ENCODE results near the gene LRRC49. TPM values are rescaled to one million over a fixed set of nuclear protein-coding genes. Genes with fewer than 3 reads are reported as not detected.

LRRC49 gene
- not detected for total RNA-seq

DNA sequence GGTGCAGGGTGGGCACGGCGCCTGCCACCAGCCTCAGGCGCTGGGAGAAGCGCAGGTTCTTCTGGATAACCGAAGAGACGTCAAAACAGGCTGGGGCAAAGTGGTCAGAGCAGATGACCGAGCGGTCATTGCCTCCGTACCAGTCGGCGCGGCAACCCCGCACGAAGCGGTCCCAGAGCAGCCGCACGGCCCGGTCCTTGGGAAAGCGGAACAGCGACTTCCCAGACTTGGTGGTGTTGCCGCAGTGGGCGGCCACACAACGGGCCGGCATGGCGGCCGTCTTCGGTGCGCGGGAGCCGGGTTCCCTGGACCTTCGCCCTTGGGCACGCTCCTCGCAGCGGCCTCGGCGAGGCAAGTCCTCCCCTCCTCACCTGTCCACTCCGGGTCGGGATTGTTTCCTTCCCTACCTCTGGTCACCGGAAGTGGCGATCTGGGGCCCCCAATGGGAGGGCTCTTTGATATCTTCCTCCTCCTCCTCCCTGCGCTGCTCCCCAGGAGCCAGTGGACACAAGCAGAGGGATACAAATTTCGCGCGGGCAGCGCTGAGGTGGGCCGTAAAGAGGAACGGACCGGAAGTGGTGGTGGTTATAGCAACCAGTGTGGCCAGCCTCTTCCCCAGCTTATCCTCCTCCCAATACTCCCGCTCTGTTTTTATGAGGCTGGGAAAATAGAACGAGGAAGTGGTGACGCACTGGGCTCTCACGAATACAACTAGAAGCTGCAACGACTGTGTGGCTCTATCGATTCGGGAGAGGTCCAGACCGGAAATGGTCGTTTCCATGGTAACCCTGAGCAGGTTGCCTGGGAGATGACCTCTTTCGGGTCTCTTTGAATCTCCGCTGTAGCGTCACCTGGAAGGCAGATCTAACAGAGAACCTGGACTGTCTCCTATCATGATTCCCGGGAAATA lies at the start of gene LRRC49, which contains the start of gene THAP10:
Gene LRRC49 (plus strand): TSS at position 825 of the 910 bp plus-strand sequence. CDS start 69 bp downstream, at position 894.
Gene THAP10 (minus strand): TSS at position 432 of the 910 bp plus-strand sequence. CDS start 161 bp downstream, at position 271.
- ChIA-PET POLR2A (no interaction called here), CTCF (interaction anchor here (0.9 kb wide), 1 partner anchor 113 kb away, joined by 4 read pairs; no protein-coding TSS in a partner anchor)
- no peaks in the 10 kb centered on the region for H3K36me3 Mint-ChIP-seq (ENCODE audit: low read depth)
- peak within 1 kb of the TSS; percentile 66 for H3K4me3 Mint-ChIP-seq
- H3K27ac Mint-ChIP-seq = peak within 1 kb of the TSS; percentile 63
- H3K27me3 Mint-ChIP-seq = peaks cover 53% of the 10 kb centered on the region
- DNase-seq = peak; percentile 53
- no peaks in the 10 kb centered on the region for H3K9me3 Mint-ChIP-seq
- peaks cover 10% of the 10 kb centered on the region for H3K4me1 Mint-ChIP-seq

DNA sequence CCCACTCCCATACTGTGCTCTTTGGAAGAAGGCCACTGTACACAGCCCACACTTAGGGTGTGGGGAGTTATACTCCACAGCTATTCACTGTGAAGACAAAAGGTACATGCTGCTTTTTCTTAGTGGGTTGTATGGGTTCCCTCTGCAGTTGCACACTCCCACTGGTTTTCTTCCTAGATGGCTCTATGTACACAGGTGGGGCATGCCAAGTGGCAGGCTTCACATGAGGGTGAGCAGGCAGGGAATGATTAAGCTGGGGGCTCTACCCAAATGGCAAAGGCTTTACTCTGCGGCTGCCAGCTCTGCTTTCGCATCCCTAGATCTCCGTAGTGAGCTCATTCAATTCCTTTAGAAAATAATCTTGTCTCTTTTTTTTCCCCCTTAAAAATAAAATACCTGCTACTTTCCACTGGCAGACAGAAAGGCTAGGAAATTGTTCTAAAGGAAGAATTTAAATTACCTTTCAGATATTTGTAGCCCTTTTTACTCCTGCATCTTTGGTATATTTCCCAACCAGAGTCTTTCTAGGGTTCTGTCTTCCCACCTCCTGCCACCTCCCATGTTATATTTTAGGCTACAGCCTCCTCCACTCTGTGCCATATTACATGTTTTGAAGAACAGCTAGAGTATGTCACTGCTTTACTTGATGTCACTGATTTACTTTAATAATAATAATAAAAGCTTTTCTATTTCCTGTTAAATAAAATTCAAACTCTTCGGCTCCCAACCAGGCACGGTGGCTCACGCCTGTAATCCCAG lies 46.8 kb upstream of the LRRC49 start:
- Mint-ChIP-seq H3K9me3 (no peaks in the 10 kb centered on the region), H3K27ac (no peak overlapping the region), H3K36me3 (ENCODE audit: low read depth) (no peaks in the 10 kb centered on the region), H3K27me3 (peaks cover 33% of the 10 kb centered on the region), H3K4me1 (no peaks in the 10 kb centered on the region), H3K4me3 (no peak overlapping the region)
- DNase-seq = no peak
- ChIA-PET CTCF (no interaction called here), POLR2A (no interaction called here)

DNA sequence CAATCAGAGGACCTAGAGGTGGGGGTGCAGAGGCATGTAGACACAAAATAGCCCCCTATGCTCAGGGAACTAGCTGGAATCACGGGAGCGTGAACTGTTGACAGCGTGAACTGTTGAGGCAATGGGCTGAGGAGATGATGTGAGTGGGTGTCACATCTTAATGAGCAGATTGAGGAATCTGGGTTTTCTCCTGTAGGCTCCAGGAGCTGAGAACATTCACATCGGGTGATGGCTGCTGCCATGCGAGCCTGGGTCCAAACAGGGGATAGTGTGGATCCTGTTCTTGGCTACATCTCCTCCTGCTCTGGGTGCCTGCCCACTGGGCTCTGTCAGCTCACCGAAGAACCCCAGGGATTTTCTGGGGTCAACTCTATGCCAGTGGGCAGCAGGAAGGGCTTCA lies 40.7 kb upstream of the LRRC49 start:
- Mint-ChIP-seq H3K27ac (no peak overlapping the region), H3K4me1 (peaks cover 4% of the 10 kb centered on the region), H3K27me3 (peaks cover 68% of the 10 kb centered on the region), H3K9me3 (no peaks in the 10 kb centered on the region), H3K36me3 (ENCODE audit: low read depth) (no peaks in the 10 kb centered on the region), H3K4me3 (no peak overlapping the region)
- ChIA-PET CTCF (interaction anchor here (1.7 kb wide), 1 partner anchor 9 kb away, joined by 5 read pairs; no protein-coding TSS in a partner anchor), POLR2A (no interaction called here)
- no peak for DNase-seq

DNA sequence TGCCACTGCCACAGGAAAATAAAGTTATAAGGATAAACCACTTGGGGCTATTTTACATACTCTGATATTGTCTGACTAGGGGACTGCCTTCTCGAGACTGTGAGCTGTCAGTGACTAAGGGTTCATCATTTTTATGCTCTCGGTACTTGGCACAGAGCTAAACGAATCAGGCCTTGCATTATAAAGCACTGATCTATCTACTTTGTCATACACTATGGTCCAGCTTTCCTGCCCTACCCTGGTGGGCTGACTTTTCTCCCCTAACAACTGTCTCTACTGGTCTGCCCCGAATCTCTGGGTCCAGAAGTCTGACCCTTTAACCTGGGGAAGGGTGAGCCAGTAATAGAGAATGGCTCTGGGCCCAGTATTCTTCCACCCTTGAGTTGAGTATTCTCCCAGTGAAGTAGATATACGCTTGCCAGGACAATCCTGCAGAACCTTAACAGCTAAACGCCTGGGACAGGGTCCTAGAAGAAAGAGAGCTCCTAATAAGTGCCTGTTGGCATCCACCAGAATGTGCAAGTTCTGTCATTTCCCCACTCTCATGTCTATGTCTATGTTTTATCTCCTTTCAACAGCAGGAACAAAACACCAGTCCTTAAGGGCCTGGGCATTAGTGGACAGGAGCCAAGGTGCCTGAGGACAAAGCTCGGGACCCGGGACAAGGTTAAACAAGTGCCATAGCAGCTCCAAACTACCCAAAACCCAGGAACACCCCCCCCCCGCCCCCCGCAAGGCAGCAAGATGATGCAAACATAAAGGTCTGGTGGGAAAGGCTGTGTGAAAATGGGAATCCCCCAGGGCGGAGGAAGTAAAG lies 39.9 kb upstream of the LRRC49 start:
- Mint-ChIP-seq H3K36me3 (ENCODE audit: low read depth) (no peaks in the 10 kb centered on the region), H3K4me3 (peak overlapping the region; percentile 4), H3K27me3 (peaks cover 68% of the 10 kb centered on the region), H3K9me3 (no peaks in the 10 kb centered on the region), H3K4me1 (peaks cover 4% of the 10 kb centered on the region), H3K27ac (no peak overlapping the region)
- POLR2A ChIA-PET = no interaction called here
- CTCF ChIA-PET = interaction anchor here (1.7 kb wide), 1 partner anchor 10 kb away, joined by 5 read pairs; no protein-coding TSS in a partner anchor
- DNase-seq = no peak

- POLR2A ChIA-PET = no interaction called here
These were observed 39.2 kb upstream of the LRRC49 start for GRCh38 chr15:70853318-70853972.

GRCh38 chr15:70853973-70854665 lies 38.5 kb upstream of the LRRC49 start, which contains the start of gene LARP6:
Gene LARP6, minus strand, starts transcription at chr15:70854157. Its CDS starts 69 bp downstream, at chr15:70854088.
- CTCF ChIA-PET = interaction anchor here (1.0 kb wide), 1 partner anchor 22 kb away, joined by 3 read pairs; no protein-coding TSS in a partner anchor
- Mint-ChIP-seq H3K27ac (no peak within 1 kb of the TSS), H3K4me3 (peak within 1 kb of the TSS; percentile 64), H3K36me3 (ENCODE audit: low read depth) (no peaks in the 10 kb centered on the region), H3K4me1 (peaks cover 4% of the 10 kb centered on the region), H3K9me3 (no peaks in the 10 kb centered on the region), H3K27me3 (peaks cover 68% of the 10 kb centered on the region)
- POLR2A ChIA-PET = no interaction called here
- DNase-seq = no peak

More at GRCh38 chr15:70853318-70853972, 39.2 kb upstream of the LRRC49 start:
- no peaks in the 10 kb centered on the region for H3K36me3 Mint-ChIP-seq (ENCODE audit: low read depth)
- peaks cover 4% of the 10 kb centered on the region for H3K4me1 Mint-ChIP-seq
- H3K9me3 Mint-ChIP-seq = no peaks in the 10 kb centered on the region
- peak overlapping the region; percentile 4 for H3K4me3 Mint-ChIP-seq
- no peak for DNase-seq
- no peak overlapping the region for H3K27ac Mint-ChIP-seq
- CTCF ChIA-PET = interaction anchor here (1.0 kb wide), 1 partner anchor 22 kb away, joined by 3 read pairs; no protein-coding TSS in a partner anchor
- peaks cover 65% of the 10 kb centered on the region for H3K27me3 Mint-ChIP-seq

- Mint-ChIP-seq H3K27me3 (peaks cover 64% of the 10 kb centered on the region), H3K36me3 (ENCODE audit: low read depth) (no peaks in the 10 kb centered on the region), H3K4me3 (peak overlapping the region; percentile 64), H3K9me3 (no peaks in the 10 kb centered on the region), H3K27ac (no peak overlapping the region), H3K4me1 (peaks cover 4% of the 10 kb centered on the region)
- DNase-seq = no peak
- POLR2A ChIA-PET = no interaction called here
- CTCF ChIA-PET = interaction anchor here (0.7 kb wide), 1 partner anchor 572 kb away, joined by 9 read pairs; no protein-coding TSS in a partner anchor
These were observed 38.0 kb upstream of the LRRC49 start for GRCh38 chr15:70854666-70854976.

DNA sequence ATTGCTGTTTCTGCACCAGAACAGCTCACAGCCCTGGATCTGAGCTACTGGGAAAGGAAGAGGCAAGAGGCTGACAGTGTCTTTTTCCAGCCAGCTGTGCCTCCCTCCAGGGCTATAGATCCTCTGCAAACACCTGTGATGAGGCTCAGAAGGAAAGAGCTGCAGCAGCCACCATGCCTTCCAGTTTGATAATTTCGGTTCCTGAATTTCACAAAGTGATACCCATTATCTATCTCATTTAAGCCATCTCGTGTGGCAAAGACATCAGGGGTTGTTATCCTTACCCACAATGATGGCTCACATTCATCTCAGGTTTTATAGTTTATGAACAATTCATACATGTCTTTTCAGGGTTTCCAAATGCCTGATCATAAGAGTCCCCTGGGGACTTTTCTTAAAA lies 36.9 kb upstream of the LRRC49 start:
- peaks cover 54% of the 10 kb centered on the region for H3K27me3 Mint-ChIP-seq

GRCh38 chr15:70856177-70856883 lies 36.3 kb upstream of the LRRC49 start:
- ChIA-PET CTCF (no interaction called here), POLR2A (no interaction called here)

More for the DNA sequence above, 36.9 kb upstream of the LRRC49 start:
- Mint-ChIP-seq H3K27ac (no peak overlapping the region), H3K36me3 (ENCODE audit: low read depth) (no peaks in the 10 kb centered on the region), H3K9me3 (no peaks in the 10 kb centered on the region), H3K4me3 (no peak overlapping the region), H3K4me1 (peaks cover 4% of the 10 kb centered on the region)
- ChIA-PET CTCF (no interaction called here), POLR2A (no interaction called here)
- no peak for DNase-seq

DNA sequence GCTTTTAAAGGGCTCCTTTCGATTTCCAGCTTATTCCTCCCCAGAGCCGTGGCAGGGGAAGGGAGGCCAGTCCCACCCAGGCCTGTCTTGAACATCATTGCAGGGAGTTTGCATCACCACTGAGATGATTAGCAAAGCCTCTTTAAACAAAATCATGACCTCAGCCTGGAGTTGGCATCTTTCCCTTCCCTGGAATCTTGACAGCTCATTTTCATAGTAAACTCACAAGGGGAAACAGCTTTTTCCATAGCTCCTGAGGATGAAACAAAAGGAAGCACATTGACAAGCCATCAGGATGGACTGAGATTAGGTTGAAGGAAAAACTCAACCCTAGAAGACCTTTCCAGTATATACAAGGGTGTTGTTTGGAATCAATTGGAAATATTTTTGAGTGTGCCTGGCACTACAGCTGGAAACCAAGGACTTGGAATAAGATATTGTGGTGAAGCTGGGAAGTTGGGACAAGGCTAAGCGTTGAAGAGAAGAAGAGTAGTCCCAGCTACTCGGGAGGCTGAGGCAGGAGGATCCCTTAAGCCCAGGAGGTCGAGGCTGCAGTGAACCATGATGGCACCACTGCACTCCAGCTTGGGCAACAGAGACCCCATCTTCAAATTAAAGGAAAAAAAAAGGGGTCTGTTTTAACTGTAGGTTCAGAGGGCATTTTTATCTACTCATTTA lies 35.6 kb upstream of the LRRC49 start:
- Mint-ChIP-seq H3K4me3 (no peak overlapping the region), H3K27ac (no peak overlapping the region), H3K9me3 (no peaks in the 10 kb centered on the region), H3K27me3 (peaks cover 43% of the 10 kb centered on the region), H3K36me3 (ENCODE audit: low read depth) (no peaks in the 10 kb centered on the region), H3K4me1 (peaks cover 4% of the 10 kb centered on the region)
- ChIA-PET POLR2A (no interaction called here), CTCF (no interaction called here)
- DNase-seq = no peak

More at GRCh38 chr15:70856177-70856883, 36.3 kb upstream of the LRRC49 start:
- no peak overlapping the region for H3K27ac Mint-ChIP-seq
- no peak for DNase-seq
- H3K9me3 Mint-ChIP-seq = no peaks in the 10 kb centered on the region
- H3K36me3 Mint-ChIP-seq (ENCODE audit: low read depth) = no peaks in the 10 kb centered on the region
- H3K4me3 Mint-ChIP-seq = no peak overlapping the region
- peaks cover 50% of the 10 kb centered on the region for H3K27me3 Mint-ChIP-seq
- peaks cover 4% of the 10 kb centered on the region for H3K4me1 Mint-ChIP-seq

Data from activated CD4-positive, alpha-beta T cell treated with anti-CD3 and anti-CD28 coated beads, Interleukin-2, amount 10 ng/mL, durations not matched to agents 7 days and 5 days (primary cell).